Panc1 (cell line): ENCODE results near the gene MEX3D. TPM values are rescaled to one million over a fixed set of nuclear protein-coding genes. Genes with fewer than 3 reads are reported as not detected.

Experiments
- ATAC-seq: fragments of 200-7000 bp; cut with Tn5 transposase; 2 replicates; pipeline ENCODE4 v1.9.1; 2020; ENCODE audit warnings: mild to moderate bottlenecking, moderate library complexity
- BruUV-seq: library from RNA; stranded (reverse); fragments of 400-500 nt; replicated peaks from 2 replicates; lab custom pipeline; 2021; lab: Mats Ljungman, UMichigan
- CTCF ChIA-PET: fragments of 300-600 bp; sonication (Branson Sonifier 250); formaldehyde crosslinking; loops from one replicate; lab custom pipeline; 2022; ENCODE audit warnings: antibody characterized with exemption; lab: Charles Lee
- POLR2A ChIA-PET: fragments of 300-600 bp; sonication (Branson Sonifier 250); formaldehyde crosslinking; loops from one replicate; lab custom pipeline; 2022; ENCODE audit warnings: antibody characterized with exemption; lab: Charles Lee
- DNase-seq: peaks from one replicate; pipeline ENCODE4 v3.0.0-alpha.2; 2010; ENCODE audit warnings: low read depth, low spot score
- H3K27ac ChIP-seq: 2 replicates; pipeline ENCODE4 v1.5.1; 2011; ENCODE audit warnings: mild to moderate bottlenecking, low read length, inconsistent platforms
- H3K27me3 ChIP-seq: fragments of 200-500 bp; sonication (Bioruptor generic); 2 replicates; pipeline ENCODE4 v1.6.0; 2014; ENCODE audit warnings: low read length, inconsistent platforms; ENCODE audit not compliant: control insufficient read depth, insufficient read depth
- H3K36me3 ChIP-seq: fragments of 200-500 bp; sonication (Bioruptor generic); 2 replicates; pipeline ENCODE4 v1.5.1; 2014; ENCODE audit warnings: inconsistent platforms, mild to moderate bottlenecking, low read length, moderate library complexity; ENCODE audit not compliant: control insufficient read depth, insufficient read depth
- H3K4me1 ChIP-seq: 2 replicates; pipeline ENCODE4 v1.5.1; 2011; ENCODE audit warnings: inconsistent platforms, mild to moderate bottlenecking, low read length, moderate library complexity; ENCODE audit not compliant: control insufficient read depth, insufficient read depth
- H3K4me3 ChIP-seq, 2 experiments: 2 replicates each; pipeline ENCODE4 v1.5.1; 2011 to 2012; ENCODE audit warnings: low read depth in 2 of 2, low read length in 2 of 2, mild to moderate bottlenecking in 2 of 2, inconsistent platforms in 1 of 2, moderate library complexity in 1 of 2
- H3K9me3 ChIP-seq: fragments of 200-500 bp; sonication (Bioruptor generic); 2 replicates; pipeline ENCODE4 v1.5.1; 2014; ENCODE audit warnings: low read depth, mild to moderate bottlenecking, inconsistent platforms, low read length, moderate library complexity; ENCODE audit not compliant: control insufficient read depth, insufficient read depth
- POLR2AphosphoS5 ChIP-seq: IDR thresholded peaks from 2 replicates; pipeline ENCODE4 v1.6.1; 2012; ENCODE audit warnings: mild to moderate bottlenecking, low read depth, low read length, moderate library complexity
- SIN3A ChIP-seq: IDR thresholded peaks from 2 replicates; pipeline ENCODE4 v1.6.1; 2012; ENCODE audit warnings: low read depth, mild to moderate bottlenecking, low read length, moderate library complexity, borderline replicate concordance; ENCODE audit not compliant: insufficient read depth
- TCF7L2 ChIP-seq: IDR thresholded peaks from 2 replicates; pipeline ENCODE4 v1.6.1; 2011; ENCODE audit warnings: mild to moderate bottlenecking, low read depth, low read length, inconsistent platforms
- in situ Hi-C: cut with HindIII; loops from 2 replicates; pipeline ENCODE4 v1.10.0; 2016; ENCODE audit warnings: low sequenced_read_pairs, low pct_unique_long_range_greater_than_20kb
- intact Hi-C: fragments of 100-400 bp; cut with micrococcal nuclease; formaldehyde crosslinking; loops from one replicate; pipeline ENCODE4 v1.10.0; 2022; ENCODE audit not compliant: unreplicated experiment
- total RNA-seq: library from RNA; stranded (reverse); gene quantifications from one replicate; pipeline ENCODE4 v1.2.1, GENCODE V29; 2021; ENCODE audit not compliant: unreplicated experiment
- TF ChIP-seq, protein P1 (sequence below), 2 experiments: IDR thresholded peaks; 2 replicates each; pipeline ENCODE4 v1.6.1; 2011 to 2012; ENCODE audit warnings: low read depth in 2 of 2, control low read depth in 1 of 2, low read length in 1 of 2, mild to moderate bottlenecking in 1 of 2, moderate library complexity in 1 of 2; ENCODE audit not compliant: insufficient read depth in 1 of 2
- TF ChIP-seq, protein P2 (sequence below): fragments of 450-650 bp; IDR thresholded peaks from 2 replicates; pipeline ENCODE4 v1.5.1; 2017; ENCODE audit warnings: mild to moderate bottlenecking

The MEX3D gene
- total RNA-seq, 1 experiment from 2014 or later = 73.7 TPM

DNA sequence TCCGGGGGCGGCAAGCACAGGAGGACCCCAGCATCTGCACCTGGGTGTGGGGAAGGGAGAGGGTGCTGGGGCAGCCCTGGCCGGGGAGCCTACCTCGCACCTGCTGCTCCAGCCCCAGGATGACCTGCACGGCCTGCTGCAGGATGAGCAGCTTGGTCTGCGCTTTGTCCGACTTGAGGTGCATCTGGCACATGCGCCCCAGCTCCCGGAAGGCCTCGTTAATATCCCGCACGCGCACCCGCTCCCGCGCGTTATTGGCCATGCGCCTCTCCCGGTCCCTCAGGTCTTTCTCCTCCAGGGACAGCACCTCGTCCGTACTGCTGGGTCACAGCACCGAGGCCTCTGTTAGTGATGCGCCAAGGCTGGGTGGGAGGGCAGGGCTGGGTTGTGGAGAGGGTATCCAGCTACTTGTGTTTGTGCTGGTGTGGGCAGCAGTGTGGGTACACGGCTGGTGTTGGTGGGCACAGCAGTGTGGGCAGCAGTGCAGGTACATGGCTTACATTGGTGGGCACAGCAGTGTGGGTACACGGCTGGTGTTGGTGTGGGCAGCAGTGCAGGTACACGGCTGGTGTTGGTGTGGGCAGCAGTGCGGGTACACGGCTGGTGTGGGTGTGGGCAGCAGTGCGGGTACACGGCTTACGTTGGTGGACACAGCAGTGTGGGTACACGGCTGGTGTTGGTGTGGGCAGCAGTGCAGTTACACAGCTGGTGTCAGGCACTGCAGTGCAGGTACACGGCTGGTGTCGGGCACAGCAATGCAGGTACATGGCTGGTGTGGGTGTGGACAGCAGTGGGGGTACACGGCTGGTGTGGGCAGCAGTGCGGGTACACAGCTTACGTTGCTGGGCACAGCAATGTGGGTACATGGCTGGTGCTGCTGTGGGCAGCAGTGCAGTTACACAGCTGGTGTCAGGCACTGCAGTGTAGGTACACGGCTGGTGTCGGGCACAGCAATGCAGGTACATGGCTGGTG, 44.3 kb upstream of the MEX3D start:
- H3K9me3 ChIP-seq = no peaks in the 10 kb centered on the region
- ATAC-seq = no peak
- BruUV-seq = no TSS peak

DNA sequence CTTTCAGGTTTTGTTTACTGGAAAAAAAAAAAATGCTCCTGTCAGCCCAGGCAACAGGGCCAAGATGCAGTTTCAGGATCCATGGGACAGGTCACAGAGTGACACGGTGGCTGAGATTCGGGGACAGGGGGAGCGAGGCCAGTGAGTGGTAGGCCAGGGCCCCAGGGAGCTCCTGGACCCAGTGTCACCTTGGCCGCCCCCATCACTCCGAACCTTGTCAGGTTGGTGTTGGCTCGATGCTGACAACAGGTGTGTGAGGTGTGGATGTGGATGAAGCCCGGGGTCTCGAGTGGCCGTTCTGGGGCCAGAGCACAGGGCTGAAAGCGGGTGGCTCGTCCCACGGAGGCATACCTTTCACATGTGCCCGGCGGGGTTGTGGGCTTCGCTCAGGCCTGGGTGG, 43.2 kb upstream of the MEX3D start:
- no peak for TF ChIP-seq TCF7L2
- H3K9me3 ChIP-seq = no peaks in the 10 kb centered on the region
- intact Hi-C loops = no loop called here
- no peaks in the 10 kb centered on the region for H3K36me3 ChIP-seq
- H3K4me3 ChIP-seq = no peak overlapping the region
- POLR2A ChIA-PET = no interaction called here
- CTCF ChIA-PET = no interaction called here
- no peak overlapping the region for H3K27ac ChIP-seq
- no peak for ATAC-seq
- H3K4me1 ChIP-seq = peaks cover 17% of the 10 kb centered on the region
- BruUV-seq = TSS peak; percentile 77
- no peaks in the 10 kb centered on the region for H3K27me3 ChIP-seq
- DNase-seq = no peak
- in situ Hi-C loops = no loop called here

More for the DNA sequence above, 44.3 kb upstream of the MEX3D start:
- H3K27me3 ChIP-seq = no peaks in the 10 kb centered on the region
- DNase-seq = no peak
- H3K36me3 ChIP-seq = no peaks in the 10 kb centered on the region
- in situ Hi-C loops = no loop called here
- H3K4me3 ChIP-seq = no peak overlapping the region
- peaks cover 17% of the 10 kb centered on the region for H3K4me1 ChIP-seq
- intact Hi-C loops = no loop called here
- TF ChIP-seq SIN3A = no peak
- no peak for TF ChIP-seq POLR2AphosphoS5
- TF ChIP-seq, protein P1, sequence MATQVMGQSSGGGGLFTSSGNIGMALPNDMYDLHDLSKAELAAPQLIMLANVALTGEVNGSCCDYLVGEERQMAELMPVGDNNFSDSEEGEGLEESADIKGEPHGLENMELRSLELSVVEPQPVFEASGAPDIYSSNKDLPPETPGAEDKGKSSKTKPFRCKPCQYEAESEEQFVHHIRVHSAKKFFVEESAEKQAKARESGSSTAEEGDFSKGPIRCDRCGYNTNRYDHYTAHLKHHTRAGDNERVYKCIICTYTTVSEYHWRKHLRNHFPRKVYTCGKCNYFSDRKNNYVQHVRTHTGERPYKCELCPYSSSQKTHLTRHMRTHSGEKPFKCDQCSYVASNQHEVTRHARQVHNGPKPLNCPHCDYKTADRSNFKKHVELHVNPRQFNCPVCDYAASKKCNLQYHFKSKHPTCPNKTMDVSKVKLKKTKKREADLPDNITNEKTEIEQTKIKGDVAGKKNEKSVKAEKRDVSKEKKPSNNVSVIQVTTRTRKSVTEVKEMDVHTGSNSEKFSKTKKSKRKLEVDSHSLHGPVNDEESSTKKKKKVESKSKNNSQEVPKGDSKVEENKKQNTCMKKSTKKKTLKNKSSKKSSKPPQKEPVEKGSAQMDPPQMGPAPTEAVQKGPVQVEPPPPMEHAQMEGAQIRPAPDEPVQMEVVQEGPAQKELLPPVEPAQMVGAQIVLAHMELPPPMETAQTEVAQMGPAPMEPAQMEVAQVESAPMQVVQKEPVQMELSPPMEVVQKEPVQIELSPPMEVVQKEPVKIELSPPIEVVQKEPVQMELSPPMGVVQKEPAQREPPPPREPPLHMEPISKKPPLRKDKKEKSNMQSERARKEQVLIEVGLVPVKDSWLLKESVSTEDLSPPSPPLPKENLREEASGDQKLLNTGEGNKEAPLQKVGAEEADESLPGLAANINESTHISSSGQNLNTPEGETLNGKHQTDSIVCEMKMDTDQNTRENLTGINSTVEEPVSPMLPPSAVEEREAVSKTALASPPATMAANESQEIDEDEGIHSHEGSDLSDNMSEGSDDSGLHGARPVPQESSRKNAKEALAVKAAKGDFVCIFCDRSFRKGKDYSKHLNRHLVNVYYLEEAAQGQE (IDR thresholded peaks at IDR 0.05; ENCODE audit: insufficient read depth in 1 of 2, low read depth in 2 of 2, low read length in 1 of 2) = no peak
- TF ChIP-seq, protein P2, sequence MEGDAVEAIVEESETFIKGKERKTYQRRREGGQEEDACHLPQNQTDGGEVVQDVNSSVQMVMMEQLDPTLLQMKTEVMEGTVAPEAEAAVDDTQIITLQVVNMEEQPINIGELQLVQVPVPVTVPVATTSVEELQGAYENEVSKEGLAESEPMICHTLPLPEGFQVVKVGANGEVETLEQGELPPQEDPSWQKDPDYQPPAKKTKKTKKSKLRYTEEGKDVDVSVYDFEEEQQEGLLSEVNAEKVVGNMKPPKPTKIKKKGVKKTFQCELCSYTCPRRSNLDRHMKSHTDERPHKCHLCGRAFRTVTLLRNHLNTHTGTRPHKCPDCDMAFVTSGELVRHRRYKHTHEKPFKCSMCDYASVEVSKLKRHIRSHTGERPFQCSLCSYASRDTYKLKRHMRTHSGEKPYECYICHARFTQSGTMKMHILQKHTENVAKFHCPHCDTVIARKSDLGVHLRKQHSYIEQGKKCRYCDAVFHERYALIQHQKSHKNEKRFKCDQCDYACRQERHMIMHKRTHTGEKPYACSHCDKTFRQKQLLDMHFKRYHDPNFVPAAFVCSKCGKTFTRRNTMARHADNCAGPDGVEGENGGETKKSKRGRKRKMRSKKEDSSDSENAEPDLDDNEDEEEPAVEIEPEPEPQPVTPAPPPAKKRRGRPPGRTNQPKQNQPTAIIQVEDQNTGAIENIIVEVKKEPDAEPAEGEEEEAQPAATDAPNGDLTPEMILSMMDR = no peak
- no peak for TF ChIP-seq TCF7L2
- no peak overlapping the region for H3K27ac ChIP-seq
- ChIA-PET POLR2A (no interaction called here), CTCF (no interaction called here)

DNA sequence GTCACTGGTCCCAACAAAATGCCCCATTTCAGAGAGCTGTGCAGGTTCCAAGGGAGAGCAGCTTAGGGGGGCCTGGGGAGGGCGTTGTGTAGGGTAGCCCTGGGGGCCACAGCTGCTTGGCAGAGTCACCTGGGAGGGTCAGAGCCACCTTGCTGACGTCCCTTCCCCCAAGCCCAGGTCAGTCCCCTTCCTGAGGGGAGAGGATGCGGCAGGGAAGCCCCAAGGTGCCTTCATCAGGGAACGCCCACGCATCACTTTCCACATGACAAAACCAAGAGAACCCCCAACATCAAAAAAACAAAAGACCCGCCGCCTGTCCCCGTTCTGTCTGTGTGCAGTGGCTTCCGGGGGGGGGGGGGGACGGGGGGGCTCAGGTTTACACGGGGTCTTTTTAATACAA, 42.5 kb upstream of the MEX3D start:
- no peaks in the 10 kb centered on the region for H3K27me3 ChIP-seq
- in situ Hi-C loops = no loop called here
- no peak overlapping the region for H3K27ac ChIP-seq
- H3K4me1 ChIP-seq = peaks cover 22% of the 10 kb centered on the region
- ATAC-seq (no peak), DNase-seq (no peak)
- POLR2A ChIA-PET = no interaction called here
- no peaks in the 10 kb centered on the region for H3K36me3 ChIP-seq
- no peak for TF ChIP-seq SIN3A
- TF ChIP-seq, protein P2 = no peak
- no peak for TF ChIP-seq TCF7L2
- TF ChIP-seq, protein P1 (IDR thresholded peaks at IDR 0.05; ENCODE audit: insufficient read depth in 1 of 2, low read depth in 2 of 2, low read length in 1 of 2) = no peak
- TF ChIP-seq POLR2AphosphoS5 = no peak
- H3K9me3 ChIP-seq = no peaks in the 10 kb centered on the region
- no peak overlapping the region for H3K4me3 ChIP-seq
- CTCF ChIA-PET = no interaction called here
- intact Hi-C loops = no loop called here
- no TSS peak for BruUV-seq
